ENCODE results near the gene CAMSAP1. TPM values are rescaled to one million over a fixed set of nuclear protein-coding genes. Genes with fewer than 3 reads are reported as not detected.
"Not testable (repeated sequence)": the region's sequence is repeated elsewhere in the genome, so short reads cannot be mapped to it uniquely, and the experiment has no call there.

The CAMSAP1 gene
- total RNA-seq, 2 experiments from 2014 or later = 20.2 to 27.0 TPM

DNA sequence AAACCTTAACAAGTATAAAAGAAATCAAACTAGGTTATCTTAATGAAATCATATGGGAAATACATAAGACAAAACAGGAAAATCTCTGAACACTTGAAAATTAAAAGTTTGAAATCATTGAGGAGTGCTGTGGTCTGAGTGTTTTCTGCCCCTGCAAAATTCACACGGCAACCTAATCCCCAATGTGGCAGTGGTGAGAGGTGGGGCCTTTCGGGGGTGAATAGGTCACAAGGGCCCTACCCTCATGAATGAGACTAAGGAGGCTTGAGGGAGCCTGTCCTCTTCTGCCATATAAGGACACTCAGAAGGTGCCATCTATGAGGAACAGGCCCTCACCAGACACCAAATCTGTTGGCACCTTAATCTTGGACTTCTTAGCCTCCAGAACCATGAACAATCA lies 10.7 kb downstream of the CAMSAP1 start:
- intact Hi-C loops (cut with micrococcal nuclease) = no loop called here
- ChIA-PET POLR2A (no interaction called here), CTCF (no interaction called here)
- Mint-ChIP-seq H3K9me3 (peaks cover 8% of the 10 kb centered on the region), H3K36me3 (ENCODE audit: low read depth) (peaks cover 26% of the 10 kb centered on the region), H3K4me1 (ENCODE audit: low read depth) (peaks cover 61% of the 10 kb centered on the region), H3K27ac (no peak overlapping the region), H3K27me3 (no peaks in the 10 kb centered on the region), H3K4me3 (no peak overlapping the region)
- no peak for ATAC-seq
- no peak for DNase-seq
- TF ChIP-seq, protein P1, sequence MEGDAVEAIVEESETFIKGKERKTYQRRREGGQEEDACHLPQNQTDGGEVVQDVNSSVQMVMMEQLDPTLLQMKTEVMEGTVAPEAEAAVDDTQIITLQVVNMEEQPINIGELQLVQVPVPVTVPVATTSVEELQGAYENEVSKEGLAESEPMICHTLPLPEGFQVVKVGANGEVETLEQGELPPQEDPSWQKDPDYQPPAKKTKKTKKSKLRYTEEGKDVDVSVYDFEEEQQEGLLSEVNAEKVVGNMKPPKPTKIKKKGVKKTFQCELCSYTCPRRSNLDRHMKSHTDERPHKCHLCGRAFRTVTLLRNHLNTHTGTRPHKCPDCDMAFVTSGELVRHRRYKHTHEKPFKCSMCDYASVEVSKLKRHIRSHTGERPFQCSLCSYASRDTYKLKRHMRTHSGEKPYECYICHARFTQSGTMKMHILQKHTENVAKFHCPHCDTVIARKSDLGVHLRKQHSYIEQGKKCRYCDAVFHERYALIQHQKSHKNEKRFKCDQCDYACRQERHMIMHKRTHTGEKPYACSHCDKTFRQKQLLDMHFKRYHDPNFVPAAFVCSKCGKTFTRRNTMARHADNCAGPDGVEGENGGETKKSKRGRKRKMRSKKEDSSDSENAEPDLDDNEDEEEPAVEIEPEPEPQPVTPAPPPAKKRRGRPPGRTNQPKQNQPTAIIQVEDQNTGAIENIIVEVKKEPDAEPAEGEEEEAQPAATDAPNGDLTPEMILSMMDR (IDR thresholded peaks at IDR 0.05) = no peak

- ChIA-PET POLR2A (no interaction called here), CTCF (no interaction called here)
- Mint-ChIP-seq H3K4me3 (no peak overlapping the region), H3K27ac (no peak overlapping the region), H3K27me3 (no peaks in the 10 kb centered on the region), H3K4me1 (ENCODE audit: low read depth) (peaks cover 58% of the 10 kb centered on the region), H3K36me3 (ENCODE audit: low read depth) (peaks cover 24% of the 10 kb centered on the region), H3K9me3 (peaks cover 8% of the 10 kb centered on the region)
- DNase-seq (no peak), ATAC-seq (no peak)
- TF ChIP-seq, protein P1 (IDR thresholded peaks at IDR 0.05) = no peak
- intact Hi-C loops (cut with micrococcal nuclease) = no loop called here
Observed at GRCh38 chr9:135896205-135896604, 11.1 kb downstream of the CAMSAP1 start.

- DNase-seq = no peak
- TF ChIP-seq, protein P1 (IDR thresholded peaks at IDR 0.05) = no peak
- Mint-ChIP-seq H3K27ac (no peak overlapping the region), H3K9me3 (peaks cover 6% of the 10 kb centered on the region), H3K27me3 (no peaks in the 10 kb centered on the region), H3K36me3 (ENCODE audit: low read depth) (peaks cover 21% of the 10 kb centered on the region), H3K4me1 (ENCODE audit: low read depth) (peaks cover 58% of the 10 kb centered on the region), H3K4me3 (no peak overlapping the region)
- CTCF ChIA-PET = no interaction called here
- POLR2A ChIA-PET = no interaction called here
- intact Hi-C loops (cut with micrococcal nuclease) = no loop called here
- ATAC-seq = no peak
Observed at GRCh38 chr9:135895202-135895848, 12.0 kb downstream of the CAMSAP1 start.

DNA sequence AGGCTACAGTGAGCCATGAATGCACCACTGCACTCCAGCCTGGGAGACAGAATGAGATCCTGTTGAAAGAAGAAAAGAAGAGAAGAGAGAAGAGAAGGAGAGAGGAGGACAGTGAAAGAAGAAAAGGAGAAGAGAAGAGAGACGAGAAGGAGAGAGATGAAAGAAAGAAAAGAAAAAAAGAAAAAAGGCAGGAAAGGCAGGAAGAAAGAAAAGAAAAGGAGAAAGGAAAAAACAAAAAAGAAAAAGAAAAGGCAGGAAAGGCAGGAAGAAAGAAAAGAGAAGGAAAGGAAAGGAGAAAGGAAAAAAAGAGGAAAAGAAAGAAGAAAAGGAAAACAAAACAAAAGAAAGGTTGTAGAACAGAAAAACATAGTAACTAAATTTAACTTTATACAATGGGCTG lies 14.2 kb downstream of the CAMSAP1 start:
- H3K4me3 Mint-ChIP-seq = no peak overlapping the region
- ATAC-seq (no peak), DNase-seq (no peak)
- H3K9me3 Mint-ChIP-seq = no peaks in the 10 kb centered on the region
- peaks cover 55% of the 10 kb centered on the region for H3K4me1 Mint-ChIP-seq (ENCODE audit: low read depth)
- H3K36me3 Mint-ChIP-seq (ENCODE audit: low read depth) = peaks cover 10% of the 10 kb centered on the region
- no peaks in the 10 kb centered on the region for H3K27me3 Mint-ChIP-seq
- TF ChIP-seq, protein P1 (IDR thresholded peaks at IDR 0.05) = no peak
- no peak overlapping the region for H3K27ac Mint-ChIP-seq
- CTCF ChIA-PET = no interaction called here
- POLR2A ChIA-PET = no interaction called here
- intact Hi-C loops (cut with micrococcal nuclease) = no loop called here

- DNase-seq; H3K27me3 Mint-ChIP-seq; H3K4me3 Mint-ChIP-seq; H3K36me3 Mint-ChIP-seq (ENCODE audit: low read depth); H3K9me3 Mint-ChIP-seq; ATAC-seq; H3K27ac Mint-ChIP-seq; intact Hi-C loops (cut with micrococcal nuclease); CTCF ChIA-PET; POLR2A ChIA-PET: not testable (repeated sequence)
- peaks cover 59% of the 10 kb centered on the region for H3K4me1 Mint-ChIP-seq (ENCODE audit: low read depth)
Observed at GRCh38 chr9:135892327-135892726, 15.0 kb downstream of the CAMSAP1 start.

All from activated CD8-positive, alpha-beta T cell treated with anti-CD3 and anti-CD28 coated beads for 36 hours (primary cell).